Globus pallidus (tissue), 1 donor: ENCODE results near the gene HOXD10.
A peak's percentile ranks its signal among the peaks of the same experiment; 100 is the strongest.

ENCODE experiments used
- DNase-seq: peaks from one replicate; pipeline ENCODE4 v3.0.0-alpha.2; 2015; ENCODE audit warnings: low spot score

HOXD10 gene

DNA sequence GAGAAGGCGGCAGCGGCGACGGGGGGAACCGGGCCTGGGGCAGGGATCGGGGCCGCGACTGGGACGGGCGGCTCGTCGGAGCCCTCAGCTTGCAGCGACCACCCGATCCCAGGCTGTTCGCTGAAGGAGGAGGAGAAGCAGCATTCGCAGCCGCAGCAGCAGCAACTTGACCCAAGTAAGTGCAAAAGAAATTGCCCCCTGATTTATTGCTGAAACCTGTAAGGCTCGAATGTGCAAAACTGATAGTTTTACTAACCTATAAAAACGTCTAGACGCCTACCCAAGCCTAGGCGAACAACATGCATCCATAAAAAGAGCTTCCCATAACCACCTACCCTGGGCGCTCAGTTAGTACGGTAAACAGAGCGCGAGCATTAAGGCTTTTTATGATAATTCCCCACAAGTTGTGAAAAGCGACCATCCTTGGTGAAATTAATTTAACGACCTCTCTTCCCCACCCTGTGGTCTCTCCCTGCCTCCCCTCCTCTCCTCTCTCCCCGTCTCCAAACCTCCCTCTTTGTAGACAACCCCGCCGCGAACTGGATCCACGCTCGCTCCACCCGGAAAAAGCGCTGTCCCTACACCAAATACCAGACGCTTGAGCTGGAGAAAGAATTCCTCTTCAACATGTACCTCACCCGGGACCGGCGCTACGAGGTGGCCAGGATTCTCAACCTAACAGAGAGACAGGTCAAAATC is 7.0 kb downstream of the HOXD10 start:
- DNase-seq = no peak

DNA sequence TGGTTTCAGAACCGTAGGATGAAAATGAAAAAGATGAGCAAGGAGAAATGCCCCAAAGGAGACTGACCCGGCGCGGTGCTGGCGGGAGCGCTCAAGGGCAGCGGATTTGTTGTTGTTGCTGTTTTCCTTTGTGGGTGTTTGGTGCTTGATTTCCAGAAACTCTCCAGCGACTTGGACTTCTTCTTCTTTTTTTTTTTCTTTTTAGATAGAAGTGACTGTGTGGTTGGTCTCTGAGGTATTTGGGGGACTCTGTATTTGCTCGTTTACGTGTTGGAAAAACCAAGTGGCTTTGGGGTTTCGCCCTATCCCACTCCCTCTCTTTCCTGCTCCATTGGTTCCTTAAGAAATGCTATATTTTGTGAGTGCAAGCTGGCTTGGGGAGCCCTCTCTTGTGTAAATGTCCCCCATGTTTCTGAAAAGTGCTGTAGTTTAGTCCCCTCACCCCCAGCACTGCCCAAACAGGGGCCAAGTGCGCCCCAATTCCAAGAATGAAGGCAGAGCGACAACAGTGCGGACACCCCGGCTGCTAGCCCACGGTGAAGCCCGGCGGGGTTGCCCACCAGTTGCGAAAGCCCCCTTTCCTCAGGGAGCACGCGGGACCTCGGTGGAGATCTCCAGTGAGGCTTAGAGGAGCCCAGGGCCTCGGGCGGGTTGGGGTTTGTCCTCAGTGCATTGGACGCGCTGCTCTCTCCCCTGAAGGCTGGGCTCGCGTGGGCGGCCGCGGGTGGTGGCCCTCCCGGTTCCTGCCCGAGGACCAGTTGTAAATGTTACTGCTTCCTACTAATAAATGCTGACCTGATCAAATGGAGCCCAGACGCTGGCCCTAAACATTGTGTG is 7.8 kb downstream of the HOXD10 start:
- DNase-seq = no peak

DNA sequence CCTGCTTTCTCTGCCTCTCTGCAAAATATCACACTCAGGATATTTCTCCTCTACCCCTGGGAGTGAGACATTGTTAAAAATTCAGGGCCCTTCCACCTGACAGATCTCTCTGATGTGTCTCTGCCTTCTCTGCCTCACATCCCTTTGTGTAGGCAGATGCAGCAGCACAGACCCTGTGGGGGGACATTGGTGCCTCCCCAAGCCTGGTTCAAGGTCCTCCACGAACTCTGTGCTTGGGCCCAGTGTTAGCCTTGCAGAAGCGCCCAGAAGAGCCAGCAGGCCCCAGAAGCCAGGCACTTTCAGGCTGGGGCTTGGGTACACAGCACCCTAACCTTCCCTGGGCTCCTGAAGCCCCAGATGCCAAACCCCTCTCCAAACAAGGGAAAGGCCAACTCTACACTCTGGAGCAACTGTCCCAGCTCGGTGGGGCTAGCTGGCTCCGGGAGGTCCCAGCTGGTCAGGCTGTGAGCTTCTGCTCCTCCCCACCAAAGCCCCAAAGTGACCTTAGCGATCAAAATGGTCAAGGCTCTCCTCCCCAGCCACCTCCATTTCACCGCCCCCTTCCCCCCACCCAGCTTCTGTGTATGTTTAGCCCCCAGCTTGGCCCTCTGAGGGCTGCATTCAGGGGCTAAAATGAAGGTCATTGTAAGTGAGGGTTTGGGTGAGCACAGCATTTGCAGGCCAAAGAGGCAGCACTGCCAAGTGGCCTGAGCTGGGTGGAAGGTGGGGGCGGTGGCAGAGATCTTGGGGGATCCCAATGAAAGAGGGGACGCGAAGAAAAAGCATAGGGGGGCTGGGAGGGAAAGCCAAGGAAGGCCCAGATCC is 8.6 kb downstream of the HOXD10 start:
- no peak for DNase-seq

DNA sequence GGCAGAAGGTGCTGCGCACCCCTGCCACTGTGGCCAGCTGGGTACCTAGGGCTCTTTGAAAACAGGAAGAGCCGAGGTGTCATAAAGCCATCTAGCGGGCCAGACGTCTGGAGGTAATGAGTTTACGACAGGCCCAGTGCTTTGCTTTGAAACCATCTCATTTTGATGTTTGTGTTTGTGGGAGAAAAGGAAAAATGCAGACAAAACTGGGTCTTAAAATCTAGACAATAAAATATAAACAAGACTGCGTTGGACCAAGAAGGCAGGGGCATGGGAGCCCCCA is 9.1 kb downstream of the HOXD10 start:
- no peak for DNase-seq

DNA sequence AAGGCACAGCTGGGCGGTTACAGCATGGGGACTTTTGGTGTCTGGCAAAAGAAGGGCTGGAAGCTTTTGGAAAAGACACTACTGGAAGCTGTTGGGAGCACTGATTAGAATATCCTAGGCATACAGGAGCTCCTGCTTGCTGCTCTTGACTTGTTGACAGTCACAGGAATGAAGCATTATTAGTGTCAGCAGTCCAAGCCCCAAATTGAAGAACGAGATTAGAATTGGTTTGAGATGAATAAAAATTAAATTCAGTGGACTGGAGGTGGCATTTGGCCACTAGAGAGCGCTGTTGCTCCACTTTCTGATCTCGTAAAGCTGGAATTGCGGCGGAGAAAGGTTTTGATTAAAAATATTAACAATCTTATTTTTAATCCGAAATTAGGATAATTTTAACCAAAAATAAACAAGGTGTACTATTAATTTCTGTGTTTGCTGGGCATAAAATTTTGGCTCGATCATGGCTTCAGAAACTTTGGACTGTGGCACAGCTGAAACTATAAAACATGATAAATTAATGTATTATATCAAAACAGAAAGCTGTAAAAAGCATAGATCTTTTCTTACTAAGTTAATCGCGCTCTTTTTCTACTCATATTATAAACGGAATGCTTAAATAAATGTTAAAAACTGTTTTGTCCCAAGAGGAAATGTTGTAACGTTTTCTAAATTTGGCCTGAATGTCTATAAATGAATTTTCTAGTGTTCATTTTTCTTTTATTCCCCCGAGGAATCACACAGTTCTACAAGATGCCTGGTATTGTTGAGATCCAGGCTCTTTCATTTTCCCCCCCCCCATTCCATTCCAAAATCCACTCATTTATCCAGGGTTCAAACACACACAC is 10.6 kb downstream of the HOXD10 start:
- DNase-seq = peak; percentile 71

DNA sequence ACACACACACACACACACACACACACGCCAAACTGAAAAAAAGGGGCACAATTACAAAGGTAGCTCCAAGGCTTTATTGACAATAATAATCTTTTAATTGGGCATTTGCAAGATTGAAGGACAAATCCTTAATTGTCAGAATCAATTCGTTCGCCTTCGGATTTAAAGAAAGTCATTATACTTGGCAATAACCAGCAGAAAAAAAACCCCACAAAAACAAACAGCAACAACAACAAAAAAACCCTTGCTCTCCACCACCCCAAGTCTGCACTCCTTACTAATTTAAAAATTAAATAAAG is 11.1 kb downstream of the HOXD10 start:
- DNase-seq = no peak

DNA sequence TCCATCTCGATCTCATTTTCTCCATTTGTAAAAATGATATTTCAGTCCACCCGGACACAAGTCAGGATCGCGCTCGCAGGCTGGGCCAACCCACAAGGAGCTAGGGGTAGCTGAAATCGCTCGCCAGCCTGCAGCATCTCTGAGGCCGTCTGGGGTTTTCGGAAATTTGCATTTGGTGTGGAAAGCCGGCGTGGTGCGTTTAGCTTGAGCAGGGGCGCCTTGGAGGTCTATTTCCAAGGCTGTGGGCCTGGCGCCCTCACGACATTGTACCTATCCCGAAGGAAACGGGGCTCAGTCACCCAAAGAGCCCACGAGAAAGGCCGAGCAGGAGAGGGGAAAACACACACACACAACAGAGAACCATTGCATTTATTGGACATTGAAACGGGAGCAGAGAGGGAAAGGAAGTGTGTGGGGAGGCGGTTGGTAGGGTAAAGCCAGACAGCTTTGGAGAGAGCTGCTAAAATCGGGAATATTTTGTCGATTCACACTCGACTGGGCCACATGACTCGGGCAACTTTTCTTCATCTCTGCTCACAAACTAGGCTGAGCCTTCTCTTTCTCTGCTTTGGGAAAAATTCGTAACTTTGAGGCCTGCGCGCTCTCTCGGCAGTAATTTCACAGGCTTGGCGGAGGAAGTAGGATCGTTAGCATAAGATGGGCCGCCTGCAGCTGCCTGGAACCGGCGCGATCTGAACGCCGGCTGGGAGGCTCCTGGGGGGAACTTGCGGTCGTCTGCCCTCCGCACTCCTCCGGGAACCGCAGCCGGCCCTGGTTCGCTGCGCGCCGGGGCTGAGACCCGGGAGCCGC is 11.8 kb downstream of the HOXD10 start:
- DNase-seq = no peak

DNA sequence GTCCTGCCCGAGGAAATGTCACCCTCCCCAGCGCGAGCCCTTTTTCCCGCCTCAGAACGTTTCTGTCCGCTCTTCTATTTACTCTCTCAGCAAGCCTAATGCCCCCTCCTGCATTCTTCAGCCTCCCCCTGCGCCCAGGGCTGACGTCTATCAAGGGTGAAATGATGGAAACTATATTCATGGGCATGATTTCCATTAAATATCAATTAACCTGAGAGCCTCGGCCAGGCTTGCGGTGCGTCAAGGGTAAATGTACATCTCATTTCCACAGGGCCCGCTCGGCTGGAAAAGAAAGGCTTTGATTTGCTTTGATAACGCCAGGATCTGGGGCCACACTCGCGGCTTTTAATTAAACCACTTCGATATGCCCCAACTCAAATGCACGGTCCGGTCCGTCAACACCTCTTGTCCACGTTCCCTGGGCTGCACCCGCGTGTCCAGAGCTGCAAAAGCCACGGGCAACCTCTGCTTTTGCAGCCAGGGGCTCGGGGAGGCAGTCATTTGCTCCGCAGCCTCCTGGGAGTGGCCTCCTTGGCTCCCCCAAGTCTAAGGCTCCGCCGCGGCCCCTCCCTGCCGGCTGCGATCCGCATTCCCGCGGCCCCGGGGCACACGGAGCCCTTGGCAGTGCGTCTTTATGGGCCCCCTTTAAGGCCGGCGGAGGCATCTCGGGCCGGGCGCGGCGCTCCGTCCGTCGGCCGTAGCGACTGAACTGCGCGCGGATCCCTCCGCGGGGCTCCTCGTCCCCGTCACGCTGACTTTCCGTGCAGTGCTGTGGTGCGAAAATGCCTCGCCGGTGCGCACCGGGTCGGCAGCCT is 12.6 kb downstream of the HOXD10 start, which contains the start of gene HOXD8:
Gene HOXD8 (plus strand): TSS at position 724 of the 815 bp plus-strand sequence. CDS start 662 bp downstream, outside the sequence.
- DNase-seq = no peak

DNA sequence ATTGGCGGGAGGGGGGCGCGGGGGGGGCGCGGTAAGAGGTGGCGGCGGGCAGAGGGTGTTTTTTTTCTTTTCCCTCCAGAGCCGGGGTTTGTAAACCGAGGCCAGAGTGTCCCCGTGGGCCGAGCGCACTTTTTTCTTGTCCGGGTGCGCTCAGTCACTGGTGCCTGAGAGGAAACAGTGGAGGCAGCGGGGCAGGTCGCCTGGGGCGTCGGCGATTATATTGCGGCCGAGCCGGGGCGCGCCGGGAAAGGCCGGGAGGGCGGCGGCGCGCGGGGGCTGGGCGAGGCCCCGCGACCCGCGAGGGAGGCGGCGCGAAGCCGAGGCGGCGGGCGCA is 13.2 kb downstream of the HOXD10 start:
- no peak for DNase-seq

DNA sequence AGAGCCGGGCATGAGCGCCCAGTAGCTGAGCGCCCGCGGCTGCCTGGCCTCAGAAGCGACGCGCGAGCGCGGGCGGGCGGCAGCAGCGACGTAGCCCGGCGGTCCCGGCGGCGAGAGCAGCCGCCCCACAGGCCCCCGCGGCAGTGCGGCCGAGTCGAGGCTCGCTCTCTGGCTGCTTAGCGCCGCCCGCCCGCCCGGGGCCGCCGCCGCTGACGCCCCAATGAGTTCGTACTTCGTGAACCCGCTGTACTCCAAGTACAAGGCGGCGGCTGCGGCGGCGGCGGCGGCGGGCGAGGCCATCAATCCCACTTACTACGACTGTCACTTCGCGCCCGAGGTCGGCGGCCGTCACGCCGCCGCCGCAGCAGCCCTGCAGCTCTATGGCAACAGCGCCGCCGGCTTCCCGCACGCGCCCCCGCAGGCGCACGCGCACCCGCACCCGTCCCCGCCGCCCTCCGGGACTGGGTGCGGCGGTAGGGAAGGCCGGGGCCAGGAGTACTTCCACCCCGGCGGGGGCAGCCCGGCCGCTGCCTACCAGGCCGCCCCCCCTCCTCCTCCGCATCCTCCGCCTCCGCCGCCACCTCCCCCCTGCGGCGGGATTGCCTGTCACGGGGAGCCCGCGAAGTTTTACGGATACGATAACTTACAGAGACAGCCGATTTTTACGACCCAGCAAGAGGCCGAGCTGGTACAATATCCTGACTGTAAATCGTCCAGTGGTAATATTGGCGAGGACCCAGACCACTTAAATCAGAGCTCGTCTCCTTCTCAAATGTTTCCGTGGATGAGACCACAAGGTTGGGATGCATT is 13.8 kb downstream of the HOXD10 start:
- DNase-seq = no peak

DNA sequence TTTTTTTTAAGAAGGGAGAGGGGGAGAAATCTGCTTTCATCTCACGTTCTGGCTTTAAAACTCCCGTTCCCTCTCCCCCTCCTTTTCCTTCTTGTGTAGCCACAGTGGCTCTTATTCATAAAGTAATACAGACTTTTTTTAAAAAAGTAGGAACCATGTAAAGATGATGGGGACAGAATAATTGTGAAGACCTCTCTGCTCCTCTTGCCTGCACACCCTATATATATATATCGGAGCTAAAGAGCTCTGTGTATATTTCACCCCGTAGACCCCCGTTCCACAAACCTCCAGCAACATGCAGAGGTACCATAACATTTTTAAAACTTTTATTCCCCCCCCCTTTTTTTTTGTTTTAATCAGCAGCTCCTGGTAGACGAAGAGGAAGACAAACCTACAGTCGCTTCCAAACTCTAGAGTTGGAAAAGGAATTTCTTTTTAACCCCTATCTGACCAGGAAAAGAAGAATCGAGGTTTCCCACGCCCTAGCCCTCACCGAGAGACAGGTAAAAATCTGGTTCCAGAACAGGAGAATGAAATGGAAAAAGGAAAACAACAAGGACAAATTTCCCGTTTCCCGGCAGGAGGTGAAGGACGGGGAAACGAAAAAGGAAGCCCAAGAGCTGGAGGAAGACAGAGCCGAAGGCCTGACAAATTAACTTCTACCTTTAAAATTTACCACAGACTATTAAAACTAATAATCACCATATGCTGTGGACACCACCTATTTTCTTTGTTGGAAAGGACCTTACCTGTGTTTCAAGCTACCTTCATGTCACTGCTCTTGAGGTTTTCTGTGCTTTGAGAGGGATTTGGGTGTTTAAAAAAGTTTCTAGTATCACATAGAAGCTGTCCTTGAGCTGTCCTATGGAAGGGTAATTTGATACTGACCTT is 14.6 kb downstream of the HOXD10 start:
- DNase-seq = no peak

DNA sequence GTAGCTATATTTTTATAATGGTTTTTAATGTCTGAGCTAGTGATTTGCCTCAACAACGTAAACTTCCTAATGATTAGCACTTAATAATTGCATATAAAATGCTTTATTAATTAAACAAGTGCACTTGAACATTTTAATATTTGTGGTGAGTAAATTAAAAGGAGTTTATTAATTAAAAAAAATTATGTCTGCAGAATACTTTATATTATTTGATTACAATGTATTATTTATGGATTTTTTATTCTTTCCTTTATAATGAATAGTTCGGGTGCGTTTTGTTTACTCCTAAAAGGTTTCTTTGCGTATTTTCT is 15.2 kb downstream of the HOXD10 start:
- no peak for DNase-seq

DNA sequence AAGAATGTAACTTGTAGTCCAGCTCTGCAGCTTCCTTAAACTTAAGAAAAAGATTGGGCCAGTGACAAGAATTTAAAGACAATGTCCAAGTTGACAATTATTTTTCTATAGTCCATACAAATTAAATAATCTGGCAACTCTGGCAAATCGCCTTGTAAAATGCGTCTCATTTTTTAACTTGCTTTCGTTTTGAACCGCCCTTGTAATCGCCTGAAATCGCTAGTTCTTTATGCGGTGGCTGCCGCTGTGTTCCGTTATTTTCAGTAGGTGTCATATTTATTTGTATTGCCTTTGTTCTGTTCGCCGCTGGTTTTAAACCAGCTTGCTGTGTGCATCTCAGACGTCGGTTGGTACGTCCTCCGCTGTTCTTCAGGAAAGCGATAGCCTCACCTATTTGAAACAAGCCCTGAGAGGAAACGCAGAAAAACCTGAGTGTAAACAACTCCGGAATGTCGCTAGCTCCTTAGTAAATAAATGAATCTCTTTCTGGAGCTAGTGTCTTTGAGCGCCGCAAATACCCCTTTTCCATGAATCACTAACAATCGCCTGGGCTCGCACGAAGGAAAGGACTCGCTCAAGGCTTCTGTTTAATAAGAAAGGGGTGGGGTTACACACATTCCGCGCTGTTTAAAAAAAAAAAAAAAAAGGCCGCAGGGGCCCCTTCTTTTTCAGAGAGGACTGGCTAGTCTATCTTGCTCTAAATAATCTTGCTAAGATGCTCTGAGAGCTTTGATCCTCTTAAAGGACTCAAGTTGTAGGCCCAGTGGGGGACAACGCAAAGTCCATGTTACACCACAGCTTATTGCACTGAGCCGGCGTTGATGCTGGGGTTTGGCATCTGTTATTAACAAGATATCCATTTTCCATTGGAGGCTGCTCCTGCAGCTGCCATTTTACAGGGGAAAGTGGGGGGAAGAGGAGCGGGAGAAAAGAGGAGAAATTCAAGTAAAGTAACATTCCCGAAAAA is 15.9 kb downstream of the HOXD10 start:
- no peak for DNase-seq

DNA sequence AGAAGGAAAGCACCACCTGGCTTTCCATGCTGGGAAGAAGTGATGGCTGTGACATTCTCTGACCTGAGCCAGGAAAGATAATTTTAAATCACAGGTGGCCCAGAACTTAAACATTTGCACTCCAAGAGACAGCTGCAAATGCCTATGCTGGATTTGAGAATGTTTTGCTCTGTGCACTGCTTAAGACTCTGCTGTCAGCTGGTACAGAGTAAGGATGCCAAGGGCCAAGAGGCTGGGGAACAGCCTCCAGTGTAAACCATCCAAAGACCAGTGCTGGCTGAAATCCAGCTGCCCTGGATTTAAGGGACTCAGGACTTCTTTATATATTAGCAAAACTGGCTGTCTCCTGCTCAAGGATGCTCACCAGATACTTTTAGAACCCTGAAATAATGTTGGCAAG is 16.8 kb downstream of the HOXD10 start:
- DNase-seq = no peak

DNA sequence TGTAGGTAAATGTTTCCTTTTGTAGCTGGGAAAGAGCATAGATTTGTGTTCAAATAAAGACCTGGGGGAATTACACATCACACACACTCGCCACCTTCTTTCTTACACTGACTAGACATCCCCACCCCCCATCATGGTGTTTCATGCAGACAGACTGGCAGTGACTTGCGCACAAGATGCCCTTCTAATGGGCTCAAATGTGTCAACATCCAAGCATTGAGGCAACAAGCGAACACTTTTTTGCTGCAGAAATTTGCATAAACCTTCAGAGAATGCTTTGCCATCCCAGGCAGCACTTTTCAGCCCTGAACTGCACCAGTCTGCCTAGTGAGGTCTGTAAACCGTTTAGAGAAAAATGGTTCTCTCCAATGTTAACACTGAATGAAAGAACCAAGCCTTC is 17.5 kb downstream of the HOXD10 start:
- no peak for DNase-seq

DNA sequence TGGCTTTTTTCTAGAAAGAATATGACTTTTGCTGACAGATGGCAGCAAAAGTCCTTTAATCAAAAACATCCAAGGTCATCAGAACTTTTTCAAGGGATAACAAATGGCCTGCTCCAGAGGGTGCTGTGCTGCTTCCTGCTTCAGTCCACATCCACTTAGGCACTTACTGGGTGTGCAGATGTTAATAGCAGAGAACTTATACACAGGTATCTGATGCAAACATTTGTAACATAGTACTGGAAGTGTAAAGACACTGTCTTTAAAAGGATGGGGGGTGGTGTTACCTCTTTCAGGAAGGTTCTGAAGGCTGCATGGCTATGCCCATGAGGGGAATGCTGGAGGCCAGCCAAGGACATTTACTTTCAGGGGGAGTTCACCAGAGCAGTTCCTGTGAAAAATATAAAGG is 18.5 kb downstream of the HOXD10 start:
- no peak for DNase-seq
